MM.1S (cell line): ENCODE results near the gene MRPL46.

Experiments used
- EZH2phosphoT487 ChIP-seq: fragments of 300-600 bp; sonication (generic); IDR thresholded peaks from 2 replicates; pipeline ENCODE4 v1.6.1; 2018; ENCODE audit warnings: antibody characterized with exemption, low read length
- TF ChIP-seq, protein P1 (sequence below): fragments of 300-600 bp; sonication (generic); IDR thresholded peaks from 2 replicates; pipeline ENCODE4 v1.5.1; 2016; ENCODE audit warnings: antibody characterized with exemption, low read length, mixed read lengths

GRCh38 chr15:88480981-88481380 is 13.8 kb upstream of the MRPL46 start:
- TF ChIP-seq, protein P1, sequence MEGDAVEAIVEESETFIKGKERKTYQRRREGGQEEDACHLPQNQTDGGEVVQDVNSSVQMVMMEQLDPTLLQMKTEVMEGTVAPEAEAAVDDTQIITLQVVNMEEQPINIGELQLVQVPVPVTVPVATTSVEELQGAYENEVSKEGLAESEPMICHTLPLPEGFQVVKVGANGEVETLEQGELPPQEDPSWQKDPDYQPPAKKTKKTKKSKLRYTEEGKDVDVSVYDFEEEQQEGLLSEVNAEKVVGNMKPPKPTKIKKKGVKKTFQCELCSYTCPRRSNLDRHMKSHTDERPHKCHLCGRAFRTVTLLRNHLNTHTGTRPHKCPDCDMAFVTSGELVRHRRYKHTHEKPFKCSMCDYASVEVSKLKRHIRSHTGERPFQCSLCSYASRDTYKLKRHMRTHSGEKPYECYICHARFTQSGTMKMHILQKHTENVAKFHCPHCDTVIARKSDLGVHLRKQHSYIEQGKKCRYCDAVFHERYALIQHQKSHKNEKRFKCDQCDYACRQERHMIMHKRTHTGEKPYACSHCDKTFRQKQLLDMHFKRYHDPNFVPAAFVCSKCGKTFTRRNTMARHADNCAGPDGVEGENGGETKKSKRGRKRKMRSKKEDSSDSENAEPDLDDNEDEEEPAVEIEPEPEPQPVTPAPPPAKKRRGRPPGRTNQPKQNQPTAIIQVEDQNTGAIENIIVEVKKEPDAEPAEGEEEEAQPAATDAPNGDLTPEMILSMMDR, result no peak
- TF ChIP-seq EZH2phosphoT487, result no peak
